ENCODE measurements around the gene NFIC.

DNA sequence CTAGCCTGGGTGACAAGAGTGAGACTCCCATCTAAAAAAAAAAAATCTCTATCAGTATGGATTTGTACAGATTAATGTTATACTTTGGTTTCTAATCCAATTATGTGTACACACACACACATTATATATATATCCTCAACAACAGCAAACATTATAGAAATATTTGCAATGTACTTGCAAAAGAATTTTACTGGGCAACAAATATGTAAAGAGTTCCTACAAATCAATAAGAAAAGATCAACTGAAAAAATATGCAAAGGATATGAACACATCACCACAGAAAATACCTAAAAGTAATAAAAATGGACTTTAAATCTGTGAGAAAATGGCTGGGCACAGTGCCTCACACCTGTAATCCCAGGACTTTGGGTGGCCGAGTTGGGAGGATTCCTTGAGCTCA is 40.9 kb upstream of the NFIC start:
- TF ChIP-seq, protein P1, sequence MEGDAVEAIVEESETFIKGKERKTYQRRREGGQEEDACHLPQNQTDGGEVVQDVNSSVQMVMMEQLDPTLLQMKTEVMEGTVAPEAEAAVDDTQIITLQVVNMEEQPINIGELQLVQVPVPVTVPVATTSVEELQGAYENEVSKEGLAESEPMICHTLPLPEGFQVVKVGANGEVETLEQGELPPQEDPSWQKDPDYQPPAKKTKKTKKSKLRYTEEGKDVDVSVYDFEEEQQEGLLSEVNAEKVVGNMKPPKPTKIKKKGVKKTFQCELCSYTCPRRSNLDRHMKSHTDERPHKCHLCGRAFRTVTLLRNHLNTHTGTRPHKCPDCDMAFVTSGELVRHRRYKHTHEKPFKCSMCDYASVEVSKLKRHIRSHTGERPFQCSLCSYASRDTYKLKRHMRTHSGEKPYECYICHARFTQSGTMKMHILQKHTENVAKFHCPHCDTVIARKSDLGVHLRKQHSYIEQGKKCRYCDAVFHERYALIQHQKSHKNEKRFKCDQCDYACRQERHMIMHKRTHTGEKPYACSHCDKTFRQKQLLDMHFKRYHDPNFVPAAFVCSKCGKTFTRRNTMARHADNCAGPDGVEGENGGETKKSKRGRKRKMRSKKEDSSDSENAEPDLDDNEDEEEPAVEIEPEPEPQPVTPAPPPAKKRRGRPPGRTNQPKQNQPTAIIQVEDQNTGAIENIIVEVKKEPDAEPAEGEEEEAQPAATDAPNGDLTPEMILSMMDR (IDR thresholded peaks at IDR 0.05): no peak
- TF ChIP-seq RXRA (IDR thresholded peaks at IDR 0.05; ENCODE audit: borderline replicate concordance, low read depth) (no peak), POLR2AphosphoS5 (IDR thresholded peaks at IDR 0.05; ENCODE audit: low read depth, low read length) (no peak), RAD21 (IDR thresholded peaks at IDR 0.05; ENCODE audit: low read length) (no peak)
- TF ChIP-seq, protein P2, sequence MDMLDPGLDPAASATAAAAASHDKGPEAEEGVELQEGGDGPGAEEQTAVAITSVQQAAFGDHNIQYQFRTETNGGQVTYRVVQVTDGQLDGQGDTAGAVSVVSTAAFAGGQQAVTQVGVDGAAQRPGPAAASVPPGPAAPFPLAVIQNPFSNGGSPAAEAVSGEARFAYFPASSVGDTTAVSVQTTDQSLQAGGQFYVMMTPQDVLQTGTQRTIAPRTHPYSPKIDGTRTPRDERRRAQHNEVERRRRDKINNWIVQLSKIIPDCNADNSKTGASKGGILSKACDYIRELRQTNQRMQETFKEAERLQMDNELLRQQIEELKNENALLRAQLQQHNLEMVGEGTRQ (IDR thresholded peaks at IDR 0.05; ENCODE audit: borderline replicate concordance, low read depth, low read length): no peak

All from SK-N-SH (cell line).